ELR (cell line): Measurements from ENCODE around the gene PSG1.

Experiments
- DNase-seq: peaks from one replicate; pipeline ENCODE4 v3.0.0-alpha.2; 2015; ENCODE audit warnings: low read depth

PSG1 gene

DNA sequence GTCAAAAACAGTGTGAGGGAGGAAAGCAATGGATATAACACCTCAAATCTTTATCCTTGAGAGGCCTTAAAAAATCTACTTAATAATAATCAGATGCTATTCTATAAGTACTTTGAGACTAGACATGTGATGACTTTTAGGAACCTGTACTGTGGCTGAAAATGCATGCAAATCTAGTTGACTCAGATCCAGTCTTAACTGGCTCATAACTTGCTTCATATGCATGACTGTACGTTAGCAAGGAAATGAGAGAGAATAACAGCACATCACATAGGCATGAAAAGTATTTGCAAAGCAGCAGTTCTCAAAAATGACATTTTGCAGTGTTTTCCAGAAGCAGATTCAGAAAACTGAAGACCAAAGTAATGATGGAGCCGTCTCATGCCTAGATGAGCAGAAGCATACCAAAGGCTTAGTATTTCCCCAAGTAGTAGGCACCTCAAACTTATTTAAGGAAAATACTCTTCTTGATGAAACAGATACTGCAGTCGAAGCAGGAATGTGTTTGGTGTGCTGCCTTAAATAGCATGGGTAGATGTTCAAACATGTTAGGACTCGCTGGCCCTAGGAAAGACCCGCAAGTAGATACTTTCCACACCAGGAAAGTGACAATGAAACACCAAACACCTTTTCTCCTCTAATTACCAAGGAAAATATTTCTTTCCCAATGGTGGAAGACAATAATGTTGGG is 59.4 kb downstream of the PSG1 start:
- peak; percentile 92 for DNase-seq

DNA sequence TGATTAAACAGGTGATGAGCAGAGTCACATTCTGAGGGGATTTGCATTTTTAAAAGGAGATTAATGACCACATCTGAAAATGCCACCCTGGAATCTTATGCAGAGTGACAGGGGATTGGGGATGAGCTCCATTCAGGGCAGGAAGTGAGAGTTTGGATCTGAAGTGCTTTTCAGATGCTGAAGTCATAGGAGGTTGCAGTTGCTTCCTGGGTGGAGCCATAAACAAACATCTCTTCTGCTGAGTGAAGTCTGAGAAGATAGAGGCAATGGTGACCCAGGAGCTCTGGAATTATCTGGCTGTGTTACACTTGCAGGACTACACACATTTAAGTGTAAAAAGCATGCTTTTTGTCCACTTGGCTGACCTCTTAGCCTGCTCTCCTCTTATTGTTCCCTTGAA is 62.6 kb downstream of the PSG1 start:
- DNase-seq: peak; percentile 17
